HUES48 (cell line): ENCODE data around the gene BASP1.
"Not testable (repeated sequence)": the region's sequence is repeated elsewhere in the genome, so short reads cannot be mapped to it uniquely, and the experiment has no call there.

ENCODE experiments used
- H3K27ac ChIP-seq: one replicate; pipeline ENCODE4 v1.7.0; 2013; ENCODE audit warnings: low read depth, low read length, inconsistent platforms
- H3K27me3 ChIP-seq: 2 replicates; pipeline ENCODE4 v1.6.1; 2013; ENCODE audit warnings: mild to moderate bottlenecking, low read length; ENCODE audit not compliant: control insufficient read depth, insufficient read depth
- H3K36me3 ChIP-seq: 2 replicates; pipeline ENCODE4 v1.6.1; 2013; ENCODE audit warnings: low read length; ENCODE audit not compliant: control insufficient read depth, insufficient read depth
- H3K4me1 ChIP-seq: 2 replicates; pipeline ENCODE4 v1.6.1; 2013; ENCODE audit warnings: mild to moderate bottlenecking, low read length; ENCODE audit not compliant: control insufficient read depth, insufficient read depth
- H3K4me3 ChIP-seq: 2 replicates; pipeline ENCODE4 v1.5.1; 2013; ENCODE audit warnings: mild to moderate bottlenecking, low read depth, low read length
- H3K9ac ChIP-seq: 2 replicates; pipeline ENCODE4 v1.6.1; 2013; ENCODE audit warnings: mild to moderate bottlenecking, low read depth, low read length, moderate library complexity
- H3K9me3 ChIP-seq: 2 replicates; pipeline ENCODE4 v1.6.1; 2013; ENCODE audit warnings: low read length; ENCODE audit not compliant: control insufficient read depth, insufficient read depth

Gene BASP1

GRCh38 chr5:17309462-17309861 lies 92.0 kb downstream of the BASP1 start:
- no peak overlapping the region for H3K9ac ChIP-seq
- H3K27me3 ChIP-seq, result no peaks in the 10 kb centered on the region
- H3K27ac ChIP-seq, result no peak overlapping the region

GRCh38 chr5:17310502-17310901 lies 93.1 kb downstream of the BASP1 start:
- H3K27ac ChIP-seq, H3K9ac ChIP-seq, H3K9me3 ChIP-seq, H3K4me1 ChIP-seq, H3K36me3 ChIP-seq, H3K4me3 ChIP-seq, H3K27me3 ChIP-seq: not testable (repeated sequence)

More at GRCh38 chr5:17309462-17309861, 92.0 kb downstream of the BASP1 start:
- Histone ChIP-seq H3K36me3 (no peaks in the 10 kb centered on the region), H3K4me3 (no peak overlapping the region), H3K4me1 (no peaks in the 10 kb centered on the region), H3K9me3 (no peaks in the 10 kb centered on the region)

- not testable (repeated sequence) for H3K36me3 ChIP-seq, H3K9ac ChIP-seq, H3K9me3 ChIP-seq, H3K27ac ChIP-seq, H3K4me3 ChIP-seq, H3K27me3 ChIP-seq
- peaks cover 10% of the 10 kb centered on the region for H3K4me1 ChIP-seq
These were observed 94.4 kb downstream of the BASP1 start for GRCh38 chr5:17311811-17312210.

- no peaks in the 10 kb centered on the region for H3K9me3 ChIP-seq
- H3K9ac ChIP-seq, result no peak overlapping the region
- peaks cover 10% of the 10 kb centered on the region for H3K4me1 ChIP-seq
- no peaks in the 10 kb centered on the region for H3K27me3 ChIP-seq
- no peak overlapping the region for H3K4me3 ChIP-seq
- no peaks in the 10 kb centered on the region for H3K36me3 ChIP-seq
- H3K27ac ChIP-seq, result no peak overlapping the region
These were observed 94.9 kb downstream of the BASP1 start for GRCh38 chr5:17312358-17312757.

DNA sequence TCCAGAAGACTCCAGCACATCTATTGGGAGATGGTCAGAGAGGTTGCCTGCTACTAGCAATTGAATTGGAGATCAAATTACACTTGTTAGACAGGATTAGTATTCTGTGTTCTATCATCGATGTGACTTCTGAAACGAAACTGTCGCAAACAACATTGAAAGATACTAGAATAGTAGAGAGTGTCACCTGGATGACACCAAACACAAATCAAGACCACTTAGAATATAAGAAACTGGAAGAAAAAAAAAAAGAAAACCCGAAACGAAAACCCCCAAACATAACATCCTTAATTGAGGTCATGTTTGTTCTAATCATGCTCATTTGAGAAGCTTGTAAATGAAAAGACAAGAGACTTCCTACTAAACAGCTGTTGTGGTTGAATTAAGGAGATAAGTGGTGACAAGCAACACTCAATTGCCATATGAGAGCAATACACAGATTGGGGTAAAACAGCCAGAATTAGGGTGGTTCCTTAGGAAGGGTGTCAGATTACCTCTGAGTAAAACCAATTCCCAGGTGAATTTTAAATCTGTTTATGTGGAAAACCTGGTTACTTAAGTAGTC lies 97.6 kb downstream of the BASP1 start:
- no peaks in the 10 kb centered on the region for H3K36me3 ChIP-seq
- no peak overlapping the region for H3K27ac ChIP-seq
- H3K9me3 ChIP-seq, result no peaks in the 10 kb centered on the region
- no peak overlapping the region for H3K4me3 ChIP-seq
- H3K9ac ChIP-seq, result no peak overlapping the region
- H3K4me1 ChIP-seq, result peaks cover 10% of the 10 kb centered on the region
- H3K27me3 ChIP-seq, result no peaks in the 10 kb centered on the region

DNA sequence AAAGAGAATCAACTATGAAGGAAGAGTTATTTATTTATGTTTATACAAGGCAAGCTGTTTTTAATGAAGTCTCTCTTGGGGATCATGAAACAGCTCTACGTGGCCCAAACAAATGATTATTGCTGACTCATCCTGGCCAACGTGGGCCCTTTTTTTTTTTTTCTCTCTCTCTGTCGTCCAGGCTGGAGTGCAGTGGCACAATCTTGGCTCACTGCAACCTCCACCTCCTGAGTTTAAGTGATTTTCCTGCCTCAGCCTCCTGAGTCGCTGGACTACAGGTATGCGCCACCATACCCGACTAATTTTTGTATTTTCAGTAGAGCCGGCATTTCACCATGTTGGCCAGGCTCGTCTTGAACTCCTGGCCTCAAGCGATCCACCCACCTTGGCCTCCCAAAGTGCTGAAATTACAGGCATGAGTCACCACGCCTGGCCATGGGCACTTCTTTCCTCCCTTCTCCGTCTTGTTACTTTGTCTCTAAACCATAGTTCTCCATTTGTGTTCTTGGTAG lies 98.3 kb downstream of the BASP1 start:
- Histone ChIP-seq H3K4me3 (no peak overlapping the region), H3K27me3 (no peaks in the 10 kb centered on the region), H3K4me1 (peaks cover 10% of the 10 kb centered on the region), H3K27ac (no peak overlapping the region), H3K9ac (no peak overlapping the region), H3K9me3 (no peaks in the 10 kb centered on the region), H3K36me3 (no peaks in the 10 kb centered on the region)

DNA sequence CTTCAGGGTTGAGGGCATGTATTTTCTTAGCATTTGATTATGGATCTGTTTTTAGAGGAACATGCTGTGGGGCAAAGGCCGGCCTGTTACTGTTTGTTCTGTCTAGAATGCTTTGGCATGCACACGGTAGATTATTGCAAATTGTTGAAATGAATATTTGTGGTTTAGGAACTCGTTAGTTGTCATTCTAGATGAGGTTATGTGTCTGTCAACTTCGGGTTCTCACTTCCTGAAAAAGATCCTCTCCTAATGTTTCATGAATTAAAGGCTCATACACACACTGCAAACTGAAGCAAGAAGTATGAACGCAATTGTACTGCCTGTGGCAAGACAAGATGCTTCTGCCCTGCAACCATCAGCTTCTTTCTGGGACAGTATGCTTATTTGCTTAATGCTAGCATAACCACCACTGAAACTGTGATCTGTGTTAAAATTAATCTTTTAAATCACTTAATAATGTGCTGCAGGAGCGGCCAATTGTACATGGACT lies 99.6 kb downstream of the BASP1 start:
- H3K27ac ChIP-seq, result no peak overlapping the region
- no peak overlapping the region for H3K4me3 ChIP-seq
- H3K9me3 ChIP-seq, result no peaks in the 10 kb centered on the region
- H3K27me3 ChIP-seq, result no peaks in the 10 kb centered on the region
- H3K4me1 ChIP-seq, result peaks cover 10% of the 10 kb centered on the region
- H3K9ac ChIP-seq, result no peak overlapping the region
- no peaks in the 10 kb centered on the region for H3K36me3 ChIP-seq

DNA sequence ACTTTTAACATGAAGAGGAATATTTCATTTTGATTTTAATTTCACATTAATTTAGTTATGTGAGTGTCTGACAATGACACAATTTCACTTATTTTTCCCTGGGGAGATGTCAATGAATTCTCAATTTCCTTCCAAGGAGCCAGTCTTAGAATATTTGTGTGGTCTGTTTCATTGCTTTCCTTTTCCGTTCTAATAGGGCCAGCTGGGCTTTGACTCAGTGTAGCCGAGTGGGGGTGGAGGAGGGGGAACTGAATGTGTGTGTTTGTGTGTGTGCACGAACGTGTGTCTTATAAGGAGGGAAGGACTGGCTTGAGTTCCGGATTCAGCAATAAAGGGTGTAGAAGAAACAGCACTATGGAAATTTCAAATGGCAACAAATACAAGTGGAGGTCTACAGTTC lies 100.0 kb downstream of the BASP1 start:
- Histone ChIP-seq H3K4me3 (no peak overlapping the region), H3K4me1 (peaks cover 10% of the 10 kb centered on the region), H3K27ac (no peak overlapping the region)

GRCh38 chr5:17319095-17319494 lies 101.7 kb downstream of the BASP1 start:
- H3K4me3 ChIP-seq, H3K27ac ChIP-seq, H3K27me3 ChIP-seq, H3K36me3 ChIP-seq, H3K9me3 ChIP-seq, H3K9ac ChIP-seq: not testable (repeated sequence)
- peaks cover 10% of the 10 kb centered on the region for H3K4me1 ChIP-seq

More for the DNA sequence above, 100.0 kb downstream of the BASP1 start:
- no peaks in the 10 kb centered on the region for H3K36me3 ChIP-seq
- H3K9me3 ChIP-seq, result no peaks in the 10 kb centered on the region
- H3K9ac ChIP-seq, result no peak overlapping the region
- no peaks in the 10 kb centered on the region for H3K27me3 ChIP-seq

DNA sequence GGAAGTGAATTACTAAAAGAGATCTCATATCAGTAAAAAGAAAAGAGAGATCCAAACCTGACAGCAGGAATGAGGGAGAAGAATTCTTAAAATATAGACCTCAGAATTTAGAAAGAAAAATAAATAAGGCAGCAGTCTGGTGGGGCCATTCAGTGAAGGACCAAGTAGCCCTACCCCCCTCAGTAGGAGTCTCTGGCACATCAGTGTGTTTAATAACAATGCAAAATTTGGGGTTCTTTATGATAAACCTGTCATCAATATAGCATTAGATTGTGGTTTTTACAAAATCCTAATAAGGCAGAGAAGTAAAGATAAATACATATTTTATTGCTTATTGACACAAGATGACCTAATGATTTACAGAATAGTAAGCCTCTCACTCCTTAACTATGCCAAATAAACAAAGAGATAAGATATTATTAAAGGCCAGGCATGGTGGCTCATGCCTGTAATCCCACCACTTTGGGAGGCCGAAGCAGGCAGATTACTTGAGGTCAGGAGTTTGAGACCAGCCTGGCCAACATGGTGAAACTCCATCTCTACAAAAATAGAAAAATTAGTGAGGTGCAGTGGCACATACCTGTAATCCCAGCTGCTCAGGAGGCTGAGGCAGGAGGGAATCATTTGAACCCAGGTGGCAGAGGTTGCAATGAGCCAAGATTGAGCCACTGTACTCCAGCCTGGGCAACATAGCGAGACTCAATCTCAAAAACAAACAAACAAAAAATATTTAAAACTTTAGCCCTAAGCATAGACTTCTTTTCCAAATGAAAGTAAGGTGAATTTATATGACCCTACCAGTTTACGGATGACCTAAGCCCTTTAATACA lies 108.6 kb downstream of the BASP1 start:
- H3K27ac ChIP-seq, result no peak overlapping the region

More for the DNA sequence above, 108.6 kb downstream of the BASP1 start:
- no peaks in the 10 kb centered on the region for H3K27me3 ChIP-seq
- no peak overlapping the region for H3K4me3 ChIP-seq
- H3K36me3 ChIP-seq, result no peaks in the 10 kb centered on the region
- H3K9ac ChIP-seq, result no peak overlapping the region
- H3K9me3 ChIP-seq, result no peaks in the 10 kb centered on the region
- no peaks in the 10 kb centered on the region for H3K4me1 ChIP-seq
